ENCODE measurements around the gene TSPAN4.

The TSPAN4 gene

DNA sequence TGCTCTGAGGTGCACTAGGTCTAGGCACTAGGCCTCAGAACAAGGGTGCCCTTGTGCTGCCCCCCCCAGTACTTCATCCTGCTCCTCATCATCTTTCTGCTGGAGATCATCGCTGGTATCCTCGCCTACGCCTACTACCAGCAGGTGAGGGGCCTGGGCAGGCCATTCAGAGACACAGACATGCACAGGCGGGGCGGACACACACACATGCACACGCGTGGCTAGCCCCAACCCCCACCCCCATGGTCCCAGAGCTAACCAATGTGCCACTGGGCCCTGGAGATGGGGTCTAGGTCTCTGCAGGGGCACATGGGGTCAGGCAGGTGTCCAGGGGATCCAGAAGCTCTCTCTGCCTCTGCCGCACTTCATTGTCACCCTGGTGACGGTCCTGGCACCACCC, 6.0 kb upstream of the TSPAN4 start:
- DNase-seq (ENCODE audit: low read depth): no peak

DNA sequence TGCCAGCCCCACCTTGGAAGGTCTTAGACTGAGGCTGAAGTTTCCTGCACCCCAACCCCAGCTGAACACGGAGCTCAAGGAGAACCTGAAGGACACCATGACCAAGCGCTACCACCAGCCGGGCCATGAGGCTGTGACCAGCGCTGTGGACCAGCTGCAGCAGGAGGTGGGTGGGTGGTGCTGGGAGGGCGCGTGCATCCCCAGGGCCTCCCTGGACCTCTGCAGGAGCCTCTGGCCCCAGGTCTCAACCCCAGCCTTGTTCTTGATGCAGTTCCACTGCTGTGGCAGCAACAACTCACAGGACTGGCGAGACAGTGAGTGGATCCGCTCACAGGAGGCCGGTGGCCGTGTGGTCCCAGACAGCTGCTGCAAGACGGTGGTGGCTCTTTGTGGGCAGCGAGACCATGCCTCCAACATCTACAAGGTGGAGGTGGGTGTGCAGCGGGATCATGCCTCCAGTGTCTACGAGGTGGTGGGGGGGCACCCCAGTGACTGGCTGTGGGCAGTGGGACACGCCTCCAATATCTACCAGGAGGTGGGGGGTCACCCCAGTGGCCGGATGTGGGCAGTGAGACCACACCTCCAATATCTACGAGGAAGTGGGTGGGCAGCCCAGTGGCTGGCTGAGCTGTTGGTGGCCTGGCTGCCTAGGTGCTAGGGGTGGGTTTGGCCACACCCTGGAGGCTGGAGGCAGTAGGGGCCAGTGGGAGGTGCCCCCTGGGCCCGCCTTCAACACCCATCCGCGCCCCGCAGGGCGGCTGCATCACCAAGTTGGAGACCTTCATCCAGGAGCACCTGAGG, 5.3 kb upstream of the TSPAN4 start:
- no peak for DNase-seq (ENCODE audit: low read depth)

DNA sequence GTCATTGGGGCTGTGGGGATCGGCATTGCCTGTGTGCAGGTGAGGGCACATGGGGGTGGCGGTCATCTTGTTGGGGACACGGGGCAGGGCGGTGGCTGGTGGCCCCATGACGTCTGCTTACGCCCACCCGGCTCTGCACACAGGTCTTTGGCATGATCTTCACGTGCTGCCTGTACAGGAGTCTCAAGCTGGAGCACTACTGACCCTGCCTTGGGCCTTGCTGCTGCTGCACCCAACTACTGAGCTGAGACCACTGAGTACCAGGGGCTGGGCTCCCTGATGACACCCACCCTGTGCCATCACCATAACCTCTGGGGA, 4.7 kb upstream of the TSPAN4 start:
- no peak for DNase-seq (ENCODE audit: low read depth)

DNA sequence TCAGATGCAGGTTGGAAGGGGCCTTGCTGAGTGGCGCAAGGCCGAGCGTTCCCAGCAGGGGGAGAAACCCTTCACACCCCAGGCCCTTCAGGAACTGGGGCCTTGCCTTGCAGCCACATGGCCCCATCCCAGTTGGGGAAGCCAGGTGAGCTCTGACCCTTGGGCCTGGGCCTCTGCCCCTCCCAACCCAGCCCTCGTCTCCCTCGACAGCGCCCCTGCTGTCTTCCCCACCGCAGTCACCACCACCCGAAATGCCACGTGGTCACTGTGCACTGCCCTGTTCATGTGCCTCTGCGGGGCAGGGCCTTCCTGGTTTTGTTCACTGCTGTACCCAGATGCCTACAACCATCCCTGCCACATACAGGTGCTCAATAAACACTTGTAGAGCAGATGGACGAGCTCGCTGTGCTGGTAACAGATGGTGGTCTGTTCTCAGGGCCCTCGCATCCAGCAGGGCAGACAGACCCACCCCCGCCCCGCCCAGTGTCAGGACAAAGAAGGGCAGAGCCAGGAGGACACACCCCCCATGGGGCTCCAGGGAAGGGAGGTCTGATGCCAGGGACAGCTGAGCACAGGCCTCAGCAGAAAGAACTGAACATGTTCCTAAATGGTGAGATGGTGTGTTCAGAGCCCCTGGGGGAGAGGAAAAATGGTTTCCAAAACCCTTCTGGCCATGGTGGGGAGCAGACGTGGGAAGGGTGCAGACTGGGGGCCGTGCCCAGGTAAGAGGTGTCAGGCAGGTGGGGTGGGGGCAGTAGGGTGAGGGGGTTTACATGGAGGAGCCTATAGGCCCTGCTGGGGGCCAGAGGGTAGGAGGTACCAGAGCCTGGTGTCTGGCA, 4.0 kb upstream of the TSPAN4 start:
- DNase-seq (ENCODE audit: low read depth): no peak

DNA sequence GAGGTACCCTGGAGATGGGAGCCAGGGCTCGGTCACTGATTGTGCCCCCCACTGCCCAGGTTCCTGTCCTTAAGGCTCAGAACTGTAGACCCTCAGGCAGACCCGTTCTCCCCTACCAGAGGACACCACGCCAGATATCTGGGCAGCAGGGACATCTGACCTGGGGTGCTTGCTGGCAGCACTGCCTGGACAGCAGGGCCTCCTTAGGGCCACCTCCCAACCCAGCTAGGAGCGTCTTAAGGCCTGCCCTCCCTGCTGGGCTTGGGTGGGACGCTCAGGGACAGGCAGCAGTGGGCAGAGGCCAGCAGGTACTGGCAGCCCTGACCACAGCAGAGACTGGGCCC, 3.4 kb upstream of the TSPAN4 start:
- DNase-seq (ENCODE audit: low read depth): no peak

DNA sequence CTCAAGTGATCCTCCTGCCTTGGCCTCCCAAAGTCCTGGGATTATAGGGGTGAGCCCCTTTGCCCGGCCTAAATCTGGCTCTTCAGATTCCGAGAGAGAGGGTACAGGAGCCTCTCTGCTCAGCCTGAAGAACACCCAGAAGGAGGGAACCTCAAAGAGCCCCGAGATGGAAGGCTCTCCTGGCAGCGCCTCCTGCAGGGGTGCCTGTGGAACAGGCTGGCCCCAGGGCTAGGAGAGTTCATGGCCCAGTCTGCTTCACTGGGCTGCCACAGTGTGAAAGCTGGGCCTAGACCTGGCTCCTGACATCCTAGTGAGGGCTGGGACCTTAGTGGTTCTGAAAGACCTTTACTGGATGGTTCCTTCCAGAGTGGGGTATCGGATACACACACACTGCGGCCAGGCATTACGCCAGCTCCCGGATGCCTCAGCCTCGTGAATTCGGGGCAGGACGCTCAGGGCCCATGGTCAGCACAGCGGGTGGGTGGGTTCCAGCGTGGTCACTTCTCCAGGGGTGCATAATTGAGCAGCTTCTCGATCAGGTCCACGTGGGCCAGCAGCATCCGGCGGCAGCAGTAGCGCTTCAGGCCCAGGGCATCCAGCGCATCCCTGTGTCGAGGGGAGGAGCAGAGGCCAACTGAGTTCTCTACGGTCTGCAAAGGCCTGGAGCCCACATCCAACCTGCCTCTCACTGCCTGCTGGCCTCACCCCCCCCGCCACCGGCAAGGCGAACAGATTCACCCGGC, 2.6 kb upstream of the TSPAN4 start:
- no peak for DNase-seq (ENCODE audit: low read depth)

DNA sequence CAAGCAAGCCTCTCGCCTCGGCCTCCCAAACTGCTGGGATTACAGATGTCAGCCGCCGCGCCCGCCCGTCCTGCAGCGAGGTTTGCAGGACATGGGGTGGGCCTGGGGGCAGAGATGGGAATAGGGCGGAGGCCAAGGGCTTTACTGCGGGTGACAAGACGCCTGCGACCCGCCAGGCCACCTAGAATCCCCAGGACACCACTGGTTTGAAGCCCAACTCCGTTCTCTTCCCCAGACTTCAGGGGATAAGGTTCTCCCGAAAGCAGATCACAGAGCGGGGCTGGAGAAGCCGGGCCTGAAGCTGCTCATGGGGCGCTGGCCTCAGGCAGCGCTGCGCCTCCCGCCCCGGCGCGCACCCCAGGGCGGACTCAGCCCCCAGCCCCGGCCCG, 677 bp upstream of the TSPAN4 start:
- no peak for DNase-seq (ENCODE audit: low read depth)

DNA sequence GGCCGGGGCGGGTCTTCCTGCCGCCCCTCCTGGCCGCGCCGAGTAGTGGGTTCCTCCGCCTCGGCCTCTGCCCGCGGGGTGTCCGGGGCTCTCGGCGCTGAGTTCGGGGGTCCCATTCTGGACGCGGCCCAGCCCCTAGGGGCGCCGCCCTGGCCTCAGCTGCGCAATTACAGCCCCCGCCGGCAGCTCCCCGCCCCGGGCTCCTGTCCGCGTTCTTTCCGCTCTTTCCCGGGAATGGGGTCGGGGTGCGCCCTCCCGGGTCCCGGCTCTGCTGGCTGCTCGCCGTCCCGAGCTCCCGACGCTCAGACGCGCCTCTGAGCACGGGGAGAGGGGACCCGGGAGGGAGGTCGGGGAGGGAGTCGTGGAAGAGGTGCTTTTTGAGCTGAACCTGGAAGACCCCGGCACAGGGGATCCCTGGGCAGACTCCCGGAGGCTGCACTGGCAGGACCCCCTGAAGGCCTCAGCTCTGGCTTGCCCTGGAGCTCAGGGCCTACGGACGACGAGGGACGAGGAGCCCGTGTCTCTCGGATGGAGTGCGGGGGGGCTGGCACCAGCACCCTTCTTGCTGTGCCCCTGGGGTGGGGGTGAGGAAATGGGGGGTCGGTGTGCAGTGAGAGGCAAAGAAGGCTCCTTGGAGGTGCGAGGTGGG, 558 bp downstream of the TSPAN4 start:
- DNase-seq (ENCODE audit: low read depth): no peak

DNA sequence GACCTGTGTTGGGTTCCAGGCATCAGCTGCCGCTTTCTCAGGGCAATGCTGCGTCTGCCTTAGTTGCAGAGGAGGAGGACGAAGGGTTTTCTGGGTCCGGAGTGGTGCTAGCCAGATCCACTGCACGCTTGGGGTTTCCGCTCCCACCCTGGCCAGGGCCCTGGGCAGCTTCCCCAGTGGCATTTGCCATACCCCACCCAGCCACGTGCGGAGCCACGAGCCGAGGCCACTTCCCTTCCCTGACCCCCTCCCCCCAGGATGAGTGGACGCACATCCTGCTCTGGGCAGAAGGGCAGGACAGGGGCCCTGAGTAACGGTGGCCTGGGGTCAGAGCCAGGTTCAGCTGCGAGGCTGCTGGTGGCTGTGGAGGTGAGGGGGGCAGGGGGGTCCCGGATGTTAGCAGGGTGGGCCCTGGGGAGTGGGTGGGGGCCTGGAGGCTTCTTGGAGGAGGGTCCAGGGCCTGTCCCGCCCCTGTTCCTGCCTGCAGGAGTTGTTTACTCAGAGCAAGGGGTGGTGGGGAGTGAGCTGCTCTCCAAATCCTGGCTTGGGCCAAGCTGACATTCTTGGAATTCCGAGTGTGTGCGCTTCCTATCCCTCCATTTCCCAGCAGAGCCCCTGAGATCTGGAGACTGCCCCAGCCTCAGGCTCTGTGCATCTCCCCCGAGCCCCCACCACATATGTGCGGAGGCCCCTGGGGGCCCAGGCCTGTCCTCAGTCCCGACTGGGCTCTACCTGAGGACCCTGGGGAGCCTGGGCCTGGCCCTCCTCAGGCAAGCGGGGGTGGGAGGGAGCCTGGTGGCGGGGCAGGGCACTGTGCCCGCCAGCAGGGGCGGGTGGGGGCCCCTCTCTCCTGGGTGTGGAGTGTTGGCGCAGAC, 1.4 kb downstream of the TSPAN4 start:
- DNase-seq (ENCODE audit: low read depth): no peak

DNA sequence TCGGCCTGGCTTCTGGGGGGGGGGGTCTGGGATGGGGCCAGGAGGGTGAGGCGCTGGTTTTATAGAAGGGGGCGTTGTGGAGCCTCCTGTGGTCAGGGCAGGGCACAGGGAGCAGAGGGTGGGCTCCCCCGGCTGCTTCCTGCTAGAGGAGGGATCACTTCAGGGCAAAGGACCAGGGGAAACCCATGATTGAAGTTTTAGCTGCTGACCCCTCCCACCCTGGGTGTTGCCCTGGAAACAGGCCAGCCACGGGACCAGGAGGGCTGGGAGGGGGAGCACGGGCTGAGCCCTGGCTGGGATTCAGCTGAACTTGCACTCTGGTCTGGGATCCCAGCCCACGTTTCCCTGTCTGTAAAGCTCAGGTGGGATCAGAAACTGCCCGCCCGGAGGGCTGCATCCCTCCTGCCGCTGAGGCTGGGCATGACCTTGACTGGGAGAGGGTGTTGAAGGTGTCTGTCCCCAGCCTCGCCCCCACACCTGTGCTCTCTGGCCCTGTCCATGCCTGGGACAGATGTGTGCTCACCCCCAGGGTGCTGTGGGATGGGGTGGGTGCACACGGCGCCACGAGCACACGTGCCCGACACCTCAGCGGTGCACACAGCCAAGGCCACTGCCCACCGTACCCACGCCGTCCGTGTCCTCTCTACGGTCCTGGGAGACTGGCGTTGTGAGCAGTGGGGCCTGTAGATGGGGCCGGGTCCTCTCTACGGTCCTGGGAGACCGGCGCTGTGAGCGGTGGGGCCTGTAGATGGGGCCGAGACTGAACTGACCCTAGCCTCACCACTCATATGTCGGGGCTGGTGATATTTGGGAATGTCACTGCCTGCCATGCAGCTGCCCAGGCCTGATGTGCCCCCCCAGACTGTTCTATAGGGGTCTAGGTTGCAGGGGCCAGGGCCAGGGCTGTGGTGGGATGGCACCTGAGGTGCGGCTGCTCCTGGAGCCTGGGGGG, 2.3 kb downstream of the TSPAN4 start:
- DNase-seq (ENCODE audit: low read depth): no peak

DNA sequence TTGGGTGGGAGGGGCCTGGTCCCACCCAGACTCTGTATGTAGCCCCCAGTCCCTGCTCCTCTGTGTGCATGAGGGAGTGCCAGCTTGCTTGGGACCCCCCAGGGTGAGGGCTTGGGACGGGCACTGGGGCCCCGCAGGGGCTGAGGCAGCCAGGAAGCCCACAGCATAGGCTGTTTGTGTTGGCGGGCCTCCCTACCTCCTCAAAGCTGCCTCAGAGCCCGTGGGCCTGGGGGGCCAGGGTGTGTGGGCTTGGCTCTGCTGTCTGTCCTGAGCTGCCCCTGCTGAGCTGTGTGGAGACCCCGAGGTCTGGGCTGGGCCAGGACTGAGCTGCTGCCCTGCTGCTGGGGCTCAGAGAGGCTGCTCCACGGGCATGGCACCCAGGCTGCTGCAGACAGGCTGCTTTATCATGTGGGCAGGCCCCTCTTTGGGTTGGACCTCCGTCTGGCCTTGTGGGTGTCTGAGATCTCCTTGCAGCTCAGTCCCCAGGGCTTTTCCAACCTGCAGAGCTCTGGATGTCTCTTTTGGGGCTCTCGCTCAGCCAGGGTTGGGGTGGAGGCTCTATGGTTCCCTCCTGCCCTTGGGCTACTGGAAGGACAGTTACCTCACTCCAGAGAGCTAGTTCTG, 3.3 kb downstream of the TSPAN4 start:
- no peak for DNase-seq (ENCODE audit: low read depth)

DNA sequence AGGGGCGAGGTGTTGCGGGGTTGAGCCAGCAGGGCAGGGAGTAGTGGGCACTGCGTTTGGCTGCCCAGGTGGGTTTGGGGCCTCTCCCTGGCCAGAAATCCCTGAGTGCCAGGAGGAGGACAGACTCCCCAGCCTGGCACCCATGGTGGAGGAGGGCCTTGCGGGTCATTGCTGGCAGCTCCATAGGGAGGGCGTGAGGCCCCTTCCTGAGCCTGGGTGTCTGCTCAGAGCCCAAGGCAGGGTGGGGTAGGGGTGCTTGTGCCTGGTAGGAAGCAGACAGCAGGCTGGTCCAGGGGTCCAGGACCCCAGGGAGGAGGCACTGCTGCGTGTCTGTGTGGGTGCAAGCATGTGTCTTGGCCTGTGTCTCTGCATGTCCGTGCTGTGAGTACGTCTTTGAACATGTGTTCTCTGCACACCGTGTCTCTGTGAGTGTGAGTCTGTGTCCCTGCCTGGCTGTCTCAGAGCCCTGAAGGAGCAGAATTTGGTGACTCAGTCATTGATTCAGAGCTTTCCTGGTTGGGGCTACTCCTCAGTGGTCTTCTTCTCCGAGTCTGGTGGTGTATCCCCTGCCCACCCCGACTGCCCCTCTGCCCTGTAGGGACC, 3.9 kb downstream of the TSPAN4 start:
- DNase-seq (ENCODE audit: low read depth): no peak

DNA sequence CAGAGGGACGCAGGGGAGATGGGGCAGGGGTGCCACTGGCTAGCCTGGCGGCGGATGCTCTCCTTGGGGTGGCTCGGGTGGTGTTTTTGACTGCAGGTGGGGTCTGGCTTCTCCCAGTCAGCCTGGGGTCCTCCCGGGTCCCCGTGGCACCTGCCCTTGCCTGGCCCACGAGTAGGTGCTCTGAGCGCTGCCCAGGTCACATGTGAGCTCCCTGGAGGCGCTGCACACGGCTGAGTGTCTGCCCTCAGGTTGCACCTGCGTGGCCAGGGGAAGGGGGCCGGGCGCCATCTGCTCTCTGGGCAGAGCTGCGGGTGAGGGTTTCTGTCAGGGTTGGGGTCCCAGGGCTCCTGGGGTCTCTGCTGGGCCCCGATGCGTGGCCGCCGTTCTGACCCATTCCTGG, 5.2 kb downstream of the TSPAN4 start:
- no peak for DNase-seq (ENCODE audit: low read depth)

DNA sequence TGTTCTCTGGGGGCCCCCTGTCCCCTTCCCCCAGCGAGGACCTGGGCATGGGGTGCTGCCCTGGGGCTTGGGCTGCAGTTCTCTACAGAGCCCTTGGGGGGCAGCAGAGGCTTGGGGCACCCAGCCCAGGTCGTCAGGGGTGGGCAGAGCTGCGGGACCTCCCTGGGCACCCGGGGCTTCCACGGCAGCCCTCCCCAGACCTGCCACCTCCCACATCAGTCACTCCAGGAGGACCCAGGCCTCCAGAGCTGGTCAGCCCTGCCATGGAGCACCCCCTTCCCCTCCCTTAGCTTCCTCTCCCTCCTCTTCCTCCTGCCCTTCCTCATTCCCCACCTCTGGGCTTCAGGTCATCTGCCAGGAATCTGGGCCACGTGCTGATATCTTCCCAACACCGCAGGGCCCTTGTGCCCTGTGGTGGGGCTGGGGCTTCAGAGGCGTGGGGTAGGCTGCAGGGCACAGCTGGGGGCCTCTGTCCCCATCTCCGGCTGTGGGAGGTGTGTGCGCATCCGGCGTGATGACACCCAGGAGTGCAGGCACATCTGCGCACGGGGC, 5.8 kb downstream of the TSPAN4 start:
- DNase-seq (ENCODE audit: low read depth): peak; percentile 30

DNA sequence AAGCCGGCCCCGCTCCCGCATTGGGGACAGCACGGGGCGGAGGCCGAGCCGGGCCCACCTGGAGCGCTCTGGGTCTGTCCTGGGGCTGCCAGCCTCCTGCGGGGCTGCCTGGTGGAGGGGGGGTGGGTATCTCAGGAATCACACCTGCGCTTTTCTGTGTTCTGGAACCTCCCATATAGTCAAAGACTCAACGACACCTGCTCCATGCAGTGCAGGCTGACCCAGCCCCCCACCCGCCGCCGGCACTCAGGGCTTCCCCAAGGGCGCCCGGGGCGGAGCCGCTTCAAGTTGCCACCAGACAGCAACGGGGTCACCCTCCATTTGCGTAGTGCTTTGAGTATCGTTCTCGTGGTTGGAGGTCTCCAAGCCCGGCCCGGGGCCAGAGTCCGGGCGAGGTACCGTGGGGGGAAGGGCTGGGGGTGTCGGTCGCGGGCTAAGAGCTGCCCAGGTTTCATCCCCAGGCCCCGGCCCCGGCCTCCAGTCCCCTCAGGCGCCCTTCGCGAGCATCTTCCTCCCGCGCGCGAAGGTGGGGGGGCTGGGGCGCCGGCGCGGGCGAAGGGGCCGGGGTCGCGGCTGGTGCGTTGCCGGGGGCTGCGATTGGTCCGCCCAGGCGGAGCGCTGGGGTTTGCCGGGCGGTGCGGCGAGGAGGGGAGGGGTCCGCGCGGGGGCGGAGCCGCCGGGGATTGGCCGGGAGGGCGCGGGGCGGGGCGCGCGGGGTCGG, 6.6 kb downstream of the TSPAN4 start:
- peak; percentile 29 for DNase-seq (ENCODE audit: low read depth)

DNA sequence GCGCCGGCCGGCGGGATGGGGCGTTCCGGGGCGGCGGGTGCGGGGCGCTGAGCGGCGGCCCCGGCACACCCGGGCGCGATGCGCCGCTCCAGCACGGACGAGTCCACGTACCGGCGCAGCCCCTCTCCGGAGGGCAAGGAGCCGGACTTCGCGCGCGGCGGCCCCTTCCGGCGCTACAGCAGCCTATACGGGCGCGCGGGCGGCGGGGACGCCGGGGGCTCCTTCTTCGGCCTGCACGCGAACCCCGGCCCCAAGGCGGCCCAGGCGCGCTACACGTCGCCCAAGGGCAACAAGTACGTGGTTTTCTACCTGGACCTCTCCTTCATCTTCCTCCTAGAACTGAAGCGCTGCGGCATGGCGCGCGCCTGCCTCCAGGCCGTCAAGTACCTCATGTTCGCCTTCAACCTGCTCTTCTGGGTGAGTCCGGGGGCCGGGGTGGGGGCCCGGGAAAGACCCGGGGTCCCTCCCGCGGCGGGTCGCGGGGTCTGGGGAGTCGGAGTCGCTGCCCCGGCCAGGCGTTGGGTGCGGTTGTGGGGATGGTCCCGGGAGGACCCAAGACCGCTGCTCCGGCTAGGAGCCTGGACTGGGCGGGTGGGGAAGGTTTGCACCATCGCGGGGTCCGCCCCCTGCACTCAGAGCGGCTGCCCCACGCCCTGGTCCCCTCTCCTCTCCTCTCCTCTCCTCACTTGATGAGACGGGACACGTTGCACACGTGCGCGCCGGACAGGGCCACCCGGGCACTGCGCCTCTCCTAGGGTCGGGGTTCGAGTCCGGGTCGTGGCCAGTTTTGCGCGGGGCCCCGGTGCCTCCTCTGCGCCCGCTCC, 7.5 kb downstream of the TSPAN4 start:
- DNase-seq (ENCODE audit: low read depth): no peak

All from T-helper 22 cell (primary cell).